Keratinocyte (primary cell): ENCODE measurements around the gene KRTAP10-12.

Source experiments
- EZH2 ChIP-seq: IDR thresholded peaks from one replicate; pipeline ENCODE4 v1.6.1; 2012; ENCODE audit warnings: inconsistent platforms, mild to moderate bottlenecking, low read length, moderate library complexity
- TF ChIP-seq, protein P1 (sequence below), 3 experiments: IDR thresholded peaks in 1 of 3; conservative IDR thresholded peaks in 1 of 3; optimal IDR thresholded peaks in 1 of 3; 2 replicates in 2 of 3; 3 replicates in 1 of 3; pipeline versions ENCODE3 to v1.5.1; 2011; ENCODE audit warnings: low read length in 3 of 3, mild to moderate bottlenecking in 3 of 3, moderate library complexity in 2 of 3, control low read depth in 1 of 3, inconsistent platforms in 1 of 3; ENCODE audit not compliant: insufficient read depth in 2 of 3; ENCODE audit errors: extremely low read depth in 1 of 3

DNA sequence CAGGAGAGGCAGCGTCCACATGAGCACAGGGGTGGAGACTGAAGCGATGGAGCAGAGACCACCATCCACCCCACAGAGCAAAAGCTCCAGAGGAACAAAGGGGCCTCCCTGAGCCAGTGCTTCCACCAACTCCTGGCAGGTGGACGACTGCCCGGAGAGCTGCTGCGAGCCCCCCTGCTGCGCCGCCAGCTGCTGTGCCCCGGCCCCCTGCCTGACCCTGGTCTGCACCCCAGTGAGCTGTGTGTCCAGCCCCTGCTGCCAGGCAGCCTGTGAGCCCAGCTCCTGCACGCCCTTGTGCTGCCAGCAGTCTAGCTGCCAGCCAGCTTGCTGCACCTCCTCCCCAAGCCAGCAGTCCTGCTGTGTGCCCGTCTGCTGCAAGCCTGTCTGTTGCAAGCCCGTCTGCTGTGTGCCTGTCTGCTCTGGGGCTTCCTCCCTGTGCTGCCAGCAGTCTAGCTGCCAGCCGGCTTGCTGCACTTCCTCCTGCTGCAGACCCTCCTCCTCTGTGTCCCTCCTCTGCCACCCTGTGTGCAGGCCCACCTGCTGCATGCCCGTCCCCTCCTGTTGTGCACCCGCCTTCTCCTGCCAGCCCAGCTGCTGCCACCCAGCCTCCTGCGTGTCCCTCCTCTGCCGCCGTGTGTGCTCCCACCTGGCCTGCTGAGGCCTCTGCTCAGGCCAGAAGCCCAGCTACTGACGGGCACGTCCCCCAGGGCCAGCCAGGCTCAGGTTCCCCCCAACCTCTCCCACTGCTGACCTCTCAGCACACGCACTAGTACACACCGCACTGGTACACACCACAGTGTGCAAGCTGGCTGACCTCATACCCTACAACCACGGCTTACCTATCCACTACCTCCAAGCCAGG is 5.4 kb downstream of the KRTAP10-12 start:
- TF ChIP-seq, protein P1, sequence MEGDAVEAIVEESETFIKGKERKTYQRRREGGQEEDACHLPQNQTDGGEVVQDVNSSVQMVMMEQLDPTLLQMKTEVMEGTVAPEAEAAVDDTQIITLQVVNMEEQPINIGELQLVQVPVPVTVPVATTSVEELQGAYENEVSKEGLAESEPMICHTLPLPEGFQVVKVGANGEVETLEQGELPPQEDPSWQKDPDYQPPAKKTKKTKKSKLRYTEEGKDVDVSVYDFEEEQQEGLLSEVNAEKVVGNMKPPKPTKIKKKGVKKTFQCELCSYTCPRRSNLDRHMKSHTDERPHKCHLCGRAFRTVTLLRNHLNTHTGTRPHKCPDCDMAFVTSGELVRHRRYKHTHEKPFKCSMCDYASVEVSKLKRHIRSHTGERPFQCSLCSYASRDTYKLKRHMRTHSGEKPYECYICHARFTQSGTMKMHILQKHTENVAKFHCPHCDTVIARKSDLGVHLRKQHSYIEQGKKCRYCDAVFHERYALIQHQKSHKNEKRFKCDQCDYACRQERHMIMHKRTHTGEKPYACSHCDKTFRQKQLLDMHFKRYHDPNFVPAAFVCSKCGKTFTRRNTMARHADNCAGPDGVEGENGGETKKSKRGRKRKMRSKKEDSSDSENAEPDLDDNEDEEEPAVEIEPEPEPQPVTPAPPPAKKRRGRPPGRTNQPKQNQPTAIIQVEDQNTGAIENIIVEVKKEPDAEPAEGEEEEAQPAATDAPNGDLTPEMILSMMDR (optimal IDR thresholded peaks at IDR 0.05 in 1 of 3, IDR thresholded peaks at IDR 0.05 in 1 of 3, conservative IDR thresholded peaks at IDR 0.05 in 1 of 3; ENCODE audit: extremely low read depth in 1 of 3, insufficient read depth in 2 of 3, low read length in 3 of 3): no peak
- no peak for TF ChIP-seq EZH2
